ENCODE data around the gene MED9.

DNA sequence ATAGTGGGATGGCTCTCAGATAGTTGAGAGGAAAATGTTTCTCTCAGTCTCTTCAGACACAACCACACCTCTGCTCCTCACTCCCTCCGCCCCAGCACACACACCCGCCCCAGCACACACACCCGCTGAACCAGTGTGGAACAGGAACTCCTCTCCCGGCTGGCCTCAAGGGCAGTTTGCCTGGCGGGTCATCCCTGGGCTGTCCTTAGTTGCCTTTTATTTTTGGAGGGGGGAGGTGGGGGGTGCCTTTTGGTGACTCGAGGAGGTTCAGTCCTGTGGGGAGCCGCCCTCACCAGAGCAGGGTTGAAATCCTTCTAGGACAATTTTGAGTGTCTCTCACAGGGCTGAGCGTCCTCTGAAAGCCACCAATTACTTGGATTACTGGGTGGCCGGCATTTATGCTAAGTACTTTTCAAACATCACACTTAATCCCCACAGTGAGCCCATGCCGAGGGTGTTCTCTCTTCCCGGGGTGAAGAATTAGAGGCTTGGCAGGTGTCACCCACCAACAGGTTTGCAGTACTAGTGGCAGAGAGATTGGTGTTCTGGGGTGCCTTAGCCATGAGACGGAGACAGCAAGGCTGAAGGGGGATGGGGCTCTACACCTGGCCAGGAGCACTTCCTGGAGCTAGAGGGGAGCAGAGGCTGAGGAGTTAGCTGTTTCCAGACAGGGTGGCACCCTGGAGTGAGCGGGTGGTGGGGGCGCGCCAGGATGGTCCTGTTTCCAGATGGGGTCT, 16.6 kb downstream of the MED9 start:
- TF ChIP-seq, protein P1, sequence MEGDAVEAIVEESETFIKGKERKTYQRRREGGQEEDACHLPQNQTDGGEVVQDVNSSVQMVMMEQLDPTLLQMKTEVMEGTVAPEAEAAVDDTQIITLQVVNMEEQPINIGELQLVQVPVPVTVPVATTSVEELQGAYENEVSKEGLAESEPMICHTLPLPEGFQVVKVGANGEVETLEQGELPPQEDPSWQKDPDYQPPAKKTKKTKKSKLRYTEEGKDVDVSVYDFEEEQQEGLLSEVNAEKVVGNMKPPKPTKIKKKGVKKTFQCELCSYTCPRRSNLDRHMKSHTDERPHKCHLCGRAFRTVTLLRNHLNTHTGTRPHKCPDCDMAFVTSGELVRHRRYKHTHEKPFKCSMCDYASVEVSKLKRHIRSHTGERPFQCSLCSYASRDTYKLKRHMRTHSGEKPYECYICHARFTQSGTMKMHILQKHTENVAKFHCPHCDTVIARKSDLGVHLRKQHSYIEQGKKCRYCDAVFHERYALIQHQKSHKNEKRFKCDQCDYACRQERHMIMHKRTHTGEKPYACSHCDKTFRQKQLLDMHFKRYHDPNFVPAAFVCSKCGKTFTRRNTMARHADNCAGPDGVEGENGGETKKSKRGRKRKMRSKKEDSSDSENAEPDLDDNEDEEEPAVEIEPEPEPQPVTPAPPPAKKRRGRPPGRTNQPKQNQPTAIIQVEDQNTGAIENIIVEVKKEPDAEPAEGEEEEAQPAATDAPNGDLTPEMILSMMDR (IDR thresholded peaks at IDR 0.05; ENCODE audit: low read depth, low read length) = no peak
- TF ChIP-seq POLR2A (IDR thresholded peaks at IDR 0.05; ENCODE audit: extremely low read depth, insufficient read length) (no peak), MYC (IDR thresholded peaks at IDR 0.05; ENCODE audit: low read depth, low read length) (no peak)
